GM12801 (cell line): Measurements from ENCODE around the gene CLIP2.

Experiments
- TF ChIP-seq, protein P1 (sequence below): IDR thresholded peaks from one replicate; pipeline ENCODE4 v1.5.1; 2011; ENCODE audit warnings: control low read depth; ENCODE audit not compliant: insufficient read length; ENCODE audit errors: extremely low read depth

The CLIP2 gene

DNA sequence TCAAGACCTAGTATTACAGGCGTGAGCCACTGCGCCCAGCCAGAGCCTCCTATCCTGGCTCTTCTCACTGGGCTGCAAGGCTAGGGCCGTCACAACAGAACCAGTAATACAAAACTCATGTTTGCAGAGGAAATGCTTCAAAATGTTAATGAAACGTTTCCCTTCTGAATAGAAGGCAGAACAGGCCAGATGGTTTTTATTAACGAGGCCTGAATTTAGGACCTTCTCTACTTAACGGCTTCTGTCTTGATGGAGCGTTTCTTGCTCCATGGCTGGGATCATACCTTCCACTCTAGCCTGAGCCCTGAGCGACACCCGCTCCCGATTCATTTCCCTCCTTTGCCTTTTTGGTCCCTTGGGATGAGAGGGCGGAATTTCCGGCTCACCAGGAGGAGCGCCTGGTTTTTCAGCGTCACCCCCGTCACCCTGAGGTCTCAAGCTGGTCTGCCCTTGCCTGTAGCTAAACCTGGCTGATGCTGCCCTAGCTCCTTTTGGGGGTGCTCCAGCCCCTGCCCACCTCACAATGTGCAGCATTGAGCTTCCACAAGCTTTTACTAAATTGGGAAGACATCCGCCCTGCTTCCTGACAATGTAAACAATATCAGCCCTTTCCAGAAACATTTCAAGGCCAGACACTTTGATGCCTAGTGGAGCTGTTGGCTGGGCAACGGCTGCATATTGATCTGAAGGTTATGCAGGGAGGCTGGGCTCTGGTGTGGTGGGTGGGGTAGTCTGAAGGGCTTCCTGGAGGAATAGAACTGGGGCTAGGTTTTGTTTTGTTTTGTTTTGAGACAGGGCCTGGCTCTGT, 5.2 kb downstream of the CLIP2 start:
- TF ChIP-seq, protein P1, sequence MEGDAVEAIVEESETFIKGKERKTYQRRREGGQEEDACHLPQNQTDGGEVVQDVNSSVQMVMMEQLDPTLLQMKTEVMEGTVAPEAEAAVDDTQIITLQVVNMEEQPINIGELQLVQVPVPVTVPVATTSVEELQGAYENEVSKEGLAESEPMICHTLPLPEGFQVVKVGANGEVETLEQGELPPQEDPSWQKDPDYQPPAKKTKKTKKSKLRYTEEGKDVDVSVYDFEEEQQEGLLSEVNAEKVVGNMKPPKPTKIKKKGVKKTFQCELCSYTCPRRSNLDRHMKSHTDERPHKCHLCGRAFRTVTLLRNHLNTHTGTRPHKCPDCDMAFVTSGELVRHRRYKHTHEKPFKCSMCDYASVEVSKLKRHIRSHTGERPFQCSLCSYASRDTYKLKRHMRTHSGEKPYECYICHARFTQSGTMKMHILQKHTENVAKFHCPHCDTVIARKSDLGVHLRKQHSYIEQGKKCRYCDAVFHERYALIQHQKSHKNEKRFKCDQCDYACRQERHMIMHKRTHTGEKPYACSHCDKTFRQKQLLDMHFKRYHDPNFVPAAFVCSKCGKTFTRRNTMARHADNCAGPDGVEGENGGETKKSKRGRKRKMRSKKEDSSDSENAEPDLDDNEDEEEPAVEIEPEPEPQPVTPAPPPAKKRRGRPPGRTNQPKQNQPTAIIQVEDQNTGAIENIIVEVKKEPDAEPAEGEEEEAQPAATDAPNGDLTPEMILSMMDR = no peak

DNA sequence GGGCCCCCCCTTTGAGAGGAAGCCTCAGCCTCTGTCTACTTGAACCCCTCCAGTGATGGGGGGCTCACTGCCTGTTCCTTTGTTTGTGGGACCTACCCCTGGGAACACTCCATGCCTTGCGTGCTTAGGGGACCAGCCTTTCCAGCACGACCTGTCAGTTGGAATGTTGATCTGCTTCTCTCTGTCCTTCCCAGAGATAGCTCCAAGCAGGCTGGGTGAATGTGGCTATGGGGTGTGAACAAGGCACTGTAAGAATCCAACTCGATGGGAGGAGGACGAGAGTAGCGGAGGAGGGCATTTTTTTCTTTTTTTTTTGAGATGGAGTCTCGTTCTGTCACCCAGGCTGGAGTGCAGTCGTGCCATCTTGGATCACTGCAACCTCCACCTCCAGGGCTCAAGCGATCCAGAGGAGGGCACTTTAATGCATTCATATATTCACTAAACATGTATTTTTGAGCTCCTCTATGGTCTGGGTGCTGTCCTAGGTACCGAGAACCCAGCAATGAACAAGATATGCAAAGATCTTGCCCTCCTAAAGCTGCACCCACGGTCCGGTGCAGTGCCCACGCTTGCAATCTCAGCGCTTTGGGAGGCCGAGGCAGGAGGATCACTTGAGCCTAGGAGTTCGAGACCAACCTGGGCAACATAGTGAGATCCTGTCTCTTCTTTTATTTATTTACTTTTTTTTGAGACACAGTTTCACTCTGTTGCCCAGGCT, 8.5 kb downstream of the CLIP2 start:
- TF ChIP-seq, protein P1 = no peak

DNA sequence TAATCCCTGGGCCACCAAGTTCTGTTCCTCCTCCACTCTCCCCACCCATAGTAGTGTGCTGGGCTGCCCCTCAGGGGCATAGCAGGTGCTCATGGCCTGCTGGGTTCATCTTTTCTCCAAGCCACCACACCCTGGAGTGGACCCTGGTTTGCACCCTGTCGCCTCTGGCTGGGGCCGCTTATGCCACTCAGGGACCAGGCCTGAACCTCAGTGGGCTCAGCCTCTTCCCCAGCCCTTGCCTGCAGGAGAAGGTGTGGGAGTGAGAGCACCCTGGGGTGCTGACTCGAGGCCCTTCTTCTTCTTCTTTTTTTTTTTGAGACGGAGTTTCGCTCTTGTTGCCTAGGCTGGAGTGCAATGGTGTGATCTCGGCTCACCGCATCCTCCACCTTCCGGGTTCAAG, 10.2 kb downstream of the CLIP2 start:
- TF ChIP-seq, protein P1 = no peak

GRCh38 chr7:74300926-74301325, 11.7 kb downstream of the CLIP2 start:
- TF ChIP-seq, protein P1 = no peak

GRCh38 chr7:74302745-74303221, 13.6 kb downstream of the CLIP2 start:
- TF ChIP-seq, protein P1 = no peak

GRCh38 chr7:74304550-74304949, 15.3 kb downstream of the CLIP2 start:
- TF ChIP-seq, protein P1 = no peak

DNA sequence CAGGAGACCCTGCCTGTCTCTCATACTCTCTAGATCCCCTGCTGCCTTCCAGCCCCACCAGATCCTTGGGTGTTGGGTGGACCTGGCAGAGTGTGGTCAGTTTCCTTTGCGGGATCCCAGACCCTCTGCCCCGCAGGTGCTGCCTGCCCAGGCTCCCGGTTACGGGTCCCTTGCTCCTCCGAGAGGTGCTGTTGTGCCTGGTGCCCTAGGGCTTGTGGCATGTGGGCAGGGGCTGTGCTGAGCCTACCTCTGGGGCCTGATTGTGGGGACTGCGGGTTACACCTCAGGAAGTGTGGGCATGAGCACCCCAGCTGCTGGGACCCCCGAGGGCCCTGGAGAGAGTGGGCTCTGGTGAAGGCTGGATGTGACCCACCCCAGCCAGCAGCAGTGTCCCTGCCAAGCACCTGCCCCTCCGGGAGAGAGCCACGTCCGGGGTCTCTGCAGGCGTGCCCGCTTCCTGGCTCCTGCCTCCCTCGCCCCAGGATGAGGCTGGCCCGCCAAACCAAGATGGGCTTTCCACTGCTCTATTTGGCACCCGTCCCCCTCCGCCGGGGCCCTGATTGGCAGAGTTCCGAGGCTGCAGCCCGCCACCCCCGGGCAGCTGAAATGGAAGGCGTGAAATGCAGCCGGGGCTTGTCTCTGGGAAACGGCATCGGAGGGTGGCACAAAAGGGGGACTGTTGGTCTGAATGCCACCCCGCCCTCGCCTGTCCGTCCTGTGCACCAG, 17.0 kb downstream of the CLIP2 start:
- TF ChIP-seq, protein P1 = no peak
